Adrenal gland (tissue), 12 donors: ENCODE data around the gene RAB40AL. TPM values are rescaled to one million over a fixed set of nuclear protein-coding genes. Genes with fewer than 3 reads are reported as not detected.
"Not testable (repeated sequence)": the region's sequence is repeated elsewhere in the genome, so short reads cannot be mapped to it uniquely, and the experiment has no call there.

Experiments
- DNase-seq, 7 donors: peaks; one replicate each; pipeline ENCODE4 v3.0.0-alpha.2; 2019 to 2020
- H3K27ac ChIP-seq, 5 donors: fragments of 200-600 bp; sonication (generic) in 4 of 5; 1 replicate in 3 of 5; 2 replicates in 2 of 5; pipeline versions ENCODE4 v1.5.1 to v1.8.0; 2016 to 2020; ENCODE audit warnings: mild to moderate bottlenecking in 1 of 5
- H3K27me3 ChIP-seq: fragments of 200-600 bp; 2 replicates; pipeline ENCODE4 v1.8.0; 2021
- H3K36me3 ChIP-seq, 2 donors: fragments of 200-600 bp; replicated peaks in 1 of 2; 1 replicate in 1 of 2; 2 replicates in 1 of 2; pipeline versions ENCODE4 v1.5.1 to v1.8.0; 2018 to 2022
- H3K4me1 ChIP-seq, 2 donors: fragments of 200-600 bp; replicated peaks in 1 of 2; 1 replicate in 1 of 2; 2 replicates in 1 of 2; pipeline versions ENCODE4 v1.5.1 to v1.8.0; 2018 to 2021
- H3K4me3 ChIP-seq, 4 donors: fragments of 200-600 bp; sonication (generic) in 3 of 4; one replicate each; pipeline ENCODE4 v1.5.1; 2016 to 2018
- H3K9me3 ChIP-seq, 3 donors: fragments of 200-600 bp; sonication (generic) in 1 of 3; replicated peaks in 1 of 3; 1 replicate in 2 of 3; 2 replicates in 1 of 3; pipeline versions ENCODE4 v1.5.1 to v1.8.0; 2016 to 2021
- POLR2A ChIP-seq, 2 donors: fragments of 450-650 bp; IDR thresholded peaks; one replicate each; pipeline ENCODE4 v1.6.1; 2017; ENCODE audit warnings: antibody characterized with exemption in 2 of 2, mild to moderate bottlenecking in 2 of 2, moderate library complexity in 1 of 2
- WGBS, 4 donors: extraction: QIAGEN DNeasy Blood & Tissue Kit in 2 of 4; methylation state at CpG; one replicate each; pipeline versions ENCODE4 v1.1.5 to v1.1.7; 2013 to 2017; 5-methylcytosine and 5-hydroxymethylcytosine counted together
- intact Hi-C, 2 donors: fragments of 100-400 bp; cut with DNase I; formaldehyde crosslinking; loops; one replicate each; pipeline versions ENCODE4 v1.14.1 to v1.15.0; 2022 to 2023
- polyA plus RNA-seq, 3 donors: library from polyadenylated mRNA; stranded (reverse); fragments of 200-250 nt in 2 of 3; fragments of 350-450 nt in 1 of 3; fragmentation: Illumina TruSeq in 1 of 3; extraction: RNeasy Lipid Tissue Mini Kit (QIAGEN cat#74804) in 1 of 3; gene quantifications; one replicate each; pipeline ENCODE4 v1.2.3, GENCODE V29; 2013 to 2014
- total RNA-seq, 9 donors: library from RNA; depleted of rRNA in 4 of 9; stranded (reverse); fragments of >200 nt in 4 of 9; fragments of 120-200 nt in 1 of 9; fragmentation: NEBNext Ultra II Directional in 1 of 9; extraction: Animal tissue kit (Norgen Biotek cat#: 25700) in 1 of 9; gene quantifications; one replicate each; pipeline versions ENCODE4 v1.1.0 to v1.2.4, GENCODE V29; 2013 to 2023
- TF ChIP-seq, protein P1 (sequence below), 6 experiments: fragments of 450-650 bp in 4 of 6; fragments of 200-600 bp in 2 of 6; sonication (generic) in 1 of 6; IDR thresholded peaks; 1 replicate in 5 of 6; 2 replicates in 1 of 6; pipeline versions ENCODE4 v1.5.1 to v1.8.0; 2016 to 2021; ENCODE audit warnings: antibody characterized with exemption in 6 of 6, mild to moderate bottlenecking in 2 of 6, moderate library complexity in 1 of 6
- donor health status: healthy with polysubstance abuse.
- donor health status: Bipolar disorder and iron deficiency.
- donor health status: DM: yes; HTN: yes; CAD: no.
- donor health status: DM: no; HTN: no; CAD: no.
- donor health status: DM: no; HTN: no; CAD: no.
- donor health status: DM: yes; HTN: yes; CAD: no.

RAB40AL gene
- total and polyA plus RNA-seq, 12 donors: 0.20 to 3.1 (median 0.97) TPM; not detected in 5

DNA sequence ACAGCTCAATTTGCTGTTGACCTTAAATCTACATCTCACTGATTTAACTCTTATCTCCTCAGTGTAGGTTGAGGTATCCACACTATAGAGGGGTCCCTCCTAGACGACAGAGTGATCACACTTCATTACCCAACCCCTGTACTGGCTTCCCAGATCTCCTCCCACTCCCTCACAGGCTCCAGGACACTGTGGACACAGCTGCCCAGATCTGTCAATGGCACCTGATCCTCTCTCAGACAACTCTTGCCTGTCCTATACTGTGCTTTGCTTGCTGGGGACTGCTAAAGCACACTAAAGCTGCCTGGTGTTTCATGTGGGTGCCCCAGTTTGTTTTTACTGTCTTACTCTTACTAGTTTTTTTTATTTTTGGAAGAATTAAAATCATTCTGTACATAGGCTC, 27.9 kb downstream of the RAB40AL start:
- Histone ChIP-seq H3K4me3 (no peak overlapping the region), H3K9me3 (no peaks in the 10 kb centered on the region), H3K27ac (no peak overlapping the region), H3K36me3 (no peaks in the 10 kb centered on the region), H3K27me3 (no peaks in the 10 kb centered on the region), H3K4me1 (no peaks in the 10 kb centered on the region)
- intact Hi-C loops: no loop called here
- DNase-seq: no peak
- TF ChIP-seq POLR2A (IDR thresholded peaks at IDR 0.05): no peak
- TF ChIP-seq, protein P1, sequence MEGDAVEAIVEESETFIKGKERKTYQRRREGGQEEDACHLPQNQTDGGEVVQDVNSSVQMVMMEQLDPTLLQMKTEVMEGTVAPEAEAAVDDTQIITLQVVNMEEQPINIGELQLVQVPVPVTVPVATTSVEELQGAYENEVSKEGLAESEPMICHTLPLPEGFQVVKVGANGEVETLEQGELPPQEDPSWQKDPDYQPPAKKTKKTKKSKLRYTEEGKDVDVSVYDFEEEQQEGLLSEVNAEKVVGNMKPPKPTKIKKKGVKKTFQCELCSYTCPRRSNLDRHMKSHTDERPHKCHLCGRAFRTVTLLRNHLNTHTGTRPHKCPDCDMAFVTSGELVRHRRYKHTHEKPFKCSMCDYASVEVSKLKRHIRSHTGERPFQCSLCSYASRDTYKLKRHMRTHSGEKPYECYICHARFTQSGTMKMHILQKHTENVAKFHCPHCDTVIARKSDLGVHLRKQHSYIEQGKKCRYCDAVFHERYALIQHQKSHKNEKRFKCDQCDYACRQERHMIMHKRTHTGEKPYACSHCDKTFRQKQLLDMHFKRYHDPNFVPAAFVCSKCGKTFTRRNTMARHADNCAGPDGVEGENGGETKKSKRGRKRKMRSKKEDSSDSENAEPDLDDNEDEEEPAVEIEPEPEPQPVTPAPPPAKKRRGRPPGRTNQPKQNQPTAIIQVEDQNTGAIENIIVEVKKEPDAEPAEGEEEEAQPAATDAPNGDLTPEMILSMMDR (IDR thresholded peaks at IDR 0.05): no peak
- WGBS, 4 donors: 27 to 30% (median 27%) methylated on average over 1 of the region's 1 CpG

- H3K27me3 ChIP-seq: no peaks in the 10 kb centered on the region
- no peak overlapping the region for H3K4me3 ChIP-seq
- H3K4me1 ChIP-seq: no peaks in the 10 kb centered on the region
- intact Hi-C loops: no loop called here
- no peaks in the 10 kb centered on the region for H3K36me3 ChIP-seq
- no peaks in the 10 kb centered on the region for H3K9me3 ChIP-seq
- no peak overlapping the region for H3K27ac ChIP-seq
- DNase-seq: no peak
- WGBS, 4 donors: 65 to 74% (median 72%) methylated on average over 3 of the region's 3 CpGs
- TF ChIP-seq POLR2A (IDR thresholded peaks at IDR 0.05): no peak
- TF ChIP-seq, protein P1 (IDR thresholded peaks at IDR 0.05): no peak
Observed at GRCh38 chrX:102966701-102967100, 29.6 kb downstream of the RAB40AL start.

DNA sequence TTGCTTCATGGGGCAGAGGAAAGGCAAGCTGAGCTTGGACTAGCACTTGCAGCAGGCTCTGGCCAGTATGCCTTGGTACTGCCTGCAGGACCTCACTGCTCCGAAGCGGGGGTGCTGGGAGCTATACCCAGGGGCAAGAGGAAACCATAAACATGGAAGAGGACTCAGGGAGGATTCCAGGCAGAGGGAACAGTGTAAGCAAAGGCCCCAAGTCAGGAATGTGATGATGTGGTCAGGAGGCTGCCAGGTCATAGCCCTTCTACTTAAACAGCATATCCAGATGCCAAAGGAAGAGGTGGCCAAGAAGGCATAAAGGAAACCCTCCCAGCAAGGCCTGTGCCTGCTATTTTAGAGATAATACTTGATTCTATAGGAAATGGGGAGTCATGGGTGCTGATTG, 31.1 kb downstream of the RAB40AL start:
- no peaks in the 10 kb centered on the region for H3K9me3 ChIP-seq
- no peak overlapping the region for H3K4me3 ChIP-seq
- WGBS, 4 donors: 87 to 100% (median 97%) methylated on average over 2 of the region's 2 CpGs
- TF ChIP-seq POLR2A (IDR thresholded peaks at IDR 0.05): no peak
- TF ChIP-seq, protein P1 (IDR thresholded peaks at IDR 0.05): no peak
- intact Hi-C loops: no loop called here
- no peak for DNase-seq
- no peak overlapping the region for H3K27ac ChIP-seq
- no peaks in the 10 kb centered on the region for H3K27me3 ChIP-seq
- no peaks in the 10 kb centered on the region for H3K36me3 ChIP-seq
- H3K4me1 ChIP-seq: no peaks in the 10 kb centered on the region

GRCh38 chrX:102971536-102971935, 34.5 kb downstream of the RAB40AL start:
- intact Hi-C loops, DNase-seq: not testable (repeated sequence)

GRCh38 chrX:102975016-102975415, 37.9 kb downstream of the RAB40AL start:
- Histone ChIP-seq H3K27me3 (no peaks in the 10 kb centered on the region), H3K4me1 (no peaks in the 10 kb centered on the region), H3K4me3 (no peak overlapping the region), H3K9me3 (no peaks in the 10 kb centered on the region), H3K36me3 (no peaks in the 10 kb centered on the region), H3K27ac (no peak overlapping the region)
- TF ChIP-seq, protein P1 (IDR thresholded peaks at IDR 0.05): no peak
- TF ChIP-seq POLR2A (IDR thresholded peaks at IDR 0.05): no peak
- 79 to 89% (median 85%) methylated on average over 2 of the region's 2 CpGs for WGBS, 4 donors
- intact Hi-C loops: no loop called here
- no peak for DNase-seq

More at GRCh38 chrX:102971536-102971935, 34.5 kb downstream of the RAB40AL start:
- H3K27me3 ChIP-seq, H3K4me1 ChIP-seq, H3K4me3 ChIP-seq, H3K27ac ChIP-seq, H3K9me3 ChIP-seq, H3K36me3 ChIP-seq: not testable (repeated sequence)
